GM03348 (cell line): ENCODE measurements around the gene ITPKB.
"Not testable (repeated sequence)": the region's sequence is repeated elsewhere in the genome, so short reads cannot be mapped to it uniquely, and the experiment has no call there.

Experiments
- DNase-seq: peaks from one replicate; pipeline ENCODE4 v3.0.0; 2012; ENCODE audit warnings: low spot score

The ITPKB gene

GRCh38 chr1:226651041-226651731 is 87.9 kb downstream of the ITPKB start:
- DNase-seq, result no peak

- DNase-seq, result no peak
Measured at GRCh38 chr1:226650236-226650841, 88.7 kb downstream of the ITPKB start.

- DNase-seq, result peak; percentile 24
Measured at GRCh38 chr1:226649780-226650179, 89.3 kb downstream of the ITPKB start.

GRCh38 chr1:226649244-226649643 is 89.8 kb downstream of the ITPKB start:
- no peak for DNase-seq

GRCh38 chr1:226648421-226648820 is 90.7 kb downstream of the ITPKB start:
- DNase-seq, result no peak

GRCh38 chr1:226647719-226648118 is 91.4 kb downstream of the ITPKB start:
- no peak for DNase-seq

GRCh38 chr1:226646870-226647449 is 92.1 kb downstream of the ITPKB start:
- DNase-seq, result no peak

GRCh38 chr1:226646026-226646869 is 92.8 kb downstream of the ITPKB start:
- no peak for DNase-seq

- no peak for DNase-seq
Measured at GRCh38 chr1:226645279-226645976, 93.7 kb downstream of the ITPKB start.

- DNase-seq, result no peak
Measured at GRCh38 chr1:226644541-226645176, 94.4 kb downstream of the ITPKB start.

GRCh38 chr1:226643611-226644540 is 95.2 kb downstream of the ITPKB start:
- no peak for DNase-seq

- DNase-seq, result peak; percentile 36
Measured at GRCh38 chr1:226643177-226643576, 95.9 kb downstream of the ITPKB start.

- DNase-seq, result no peak
Measured at GRCh38 chr1:226642421-226642820, 96.7 kb downstream of the ITPKB start.

GRCh38 chr1:226641671-226642231 is 97.3 kb downstream of the ITPKB start:
- no peak for DNase-seq

- no peak for DNase-seq
Measured at GRCh38 chr1:226640321-226641136, 98.6 kb downstream of the ITPKB start.

- DNase-seq, result no peak
Measured at GRCh38 chr1:226639631-226640061, 99.4 kb downstream of the ITPKB start.

- DNase-seq, result not testable (repeated sequence)
Measured at GRCh38 chr1:226639206-226639605, 99.9 kb downstream of the ITPKB start.

GRCh38 chr1:226638608-226639007 is 100.5 kb downstream of the ITPKB start:
- DNase-seq, result no peak

- no peak for DNase-seq
Measured at GRCh38 chr1:226638001-226638601, 101.0 kb downstream of the ITPKB start.
